ENCODE data around the gene ASGR1. TPM values are rescaled to one million over a fixed set of nuclear protein-coding genes. Genes with fewer than 3 reads are reported as not detected.

Gene ASGR1
- total RNA-seq, result 1 to 10 TPM in 1 of 2 experiments, under 1 TPM in 1; 0.63 to 1.3 TPM

- Mint-ChIP-seq H3K4me1 (ENCODE audit: low read depth) (peaks cover 12% of the 10 kb centered on the region), H3K4me3 (no peak within 1 kb of the TSS), H3K27ac (no peak within 1 kb of the TSS), H3K9me3 (ENCODE audit: insufficient read depth) (no peaks in the 10 kb centered on the region), H3K36me3 (ENCODE audit: low read depth) (no peaks in the 10 kb centered on the region), H3K27me3 (ENCODE audit: low read depth) (peaks cover 14% of the 10 kb centered on the region)
- ChIA-PET POLR2A (interaction anchor here (0.6 kb wide), 1 partner anchor 125 kb away, joined by 5 read pairs; no protein-coding TSS in a partner anchor), CTCF (interaction anchor here (1.0 to 3.9 kb wide), 4 partner anchors 9 to 175 kb away, joined by 3 to 59 read pairs (median 20); no protein-coding TSS in a partner anchor)
- DNase-seq (no peak), ATAC-seq (no peak)
Observed at GRCh38 chr17:7179317-7180254, at the start of gene ASGR1. ASGR1 (minus strand) TSS chr17:7179370; CDS start chr17:7178563, 807 bp downstream.

DNA sequence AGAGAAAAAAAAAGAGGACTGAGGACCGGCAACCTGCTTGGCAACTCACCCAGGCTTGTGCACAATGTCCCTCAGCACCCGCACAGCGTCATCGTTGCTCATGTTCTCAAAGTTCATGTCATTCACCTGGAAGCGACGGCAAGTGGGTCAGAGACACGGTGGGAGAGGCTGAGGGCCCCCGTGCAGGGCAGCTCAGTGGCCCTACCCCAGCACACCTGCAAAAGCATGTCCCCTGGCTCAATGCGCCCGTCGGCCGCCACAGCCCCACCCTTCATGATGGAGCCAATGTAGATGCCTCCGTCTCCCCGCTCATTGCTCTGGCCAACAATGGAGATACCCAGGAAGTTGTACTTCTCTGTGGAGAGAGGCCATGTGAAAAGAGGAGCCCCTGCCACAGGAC lies 49.8 kb upstream of the ASGR1 start:
- CTCF ChIA-PET, result interaction anchor here (0.9 kb wide), 1 partner anchor 8 kb away, joined by 4 read pairs; no protein-coding TSS in a partner anchor
- POLR2A ChIA-PET, result no interaction called here
- Mint-ChIP-seq H3K36me3 (ENCODE audit: low read depth) (peaks cover 42% of the 10 kb centered on the region), H3K4me1 (ENCODE audit: low read depth) (peaks cover 19% of the 10 kb centered on the region), H3K4me3 (no peak overlapping the region), H3K27me3 (ENCODE audit: low read depth) (no peaks in the 10 kb centered on the region), H3K9me3 (ENCODE audit: insufficient read depth) (no peaks in the 10 kb centered on the region), H3K27ac (no peak overlapping the region)
- DNase-seq, result no peak
- ATAC-seq, result no peak

DNA sequence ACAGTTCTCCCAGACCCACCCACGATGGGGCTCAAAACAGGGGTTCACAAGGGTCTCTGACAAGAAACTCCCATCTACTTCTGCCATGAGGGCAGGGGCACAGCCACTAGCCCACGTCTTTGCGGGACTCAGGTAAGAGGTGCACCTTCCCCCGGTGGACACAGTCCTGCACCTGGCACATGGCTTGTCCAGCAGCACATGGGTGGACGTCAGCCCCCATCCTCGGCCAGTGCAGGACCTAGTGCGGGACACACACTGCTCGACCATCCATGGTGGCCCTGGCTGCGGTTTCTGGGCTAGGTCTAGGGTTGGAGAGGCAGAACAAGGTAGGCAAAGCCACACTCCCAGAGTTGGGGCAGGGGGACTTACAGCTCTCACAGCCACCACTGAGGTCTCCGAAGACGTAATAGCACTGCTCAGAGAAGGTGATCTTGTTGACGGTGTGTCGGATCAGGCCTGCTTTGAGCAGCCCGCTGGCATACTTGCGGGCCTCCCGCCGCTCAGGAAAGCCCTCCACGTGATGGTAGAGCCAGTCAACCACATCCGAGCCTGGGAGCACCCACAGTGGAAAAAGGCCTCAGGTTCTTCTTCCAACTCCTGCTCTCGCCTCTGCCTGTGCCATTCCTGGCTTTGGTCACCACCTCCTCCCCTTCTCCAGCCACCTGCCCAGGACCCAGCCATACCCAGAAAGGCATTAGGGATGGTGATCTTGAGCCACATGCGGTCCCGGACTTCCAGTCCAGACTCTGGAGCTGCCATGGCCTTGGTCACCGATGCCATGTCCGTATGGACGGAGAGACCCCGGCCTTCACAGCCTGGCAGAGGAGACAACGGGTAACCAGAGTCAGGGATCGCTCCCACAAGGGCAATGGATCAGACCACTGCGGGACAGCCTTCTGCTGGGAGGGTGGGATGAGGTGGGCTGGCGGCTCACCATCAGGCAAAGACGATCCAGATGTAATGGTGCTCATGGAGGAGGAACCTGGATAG lies 47.8 kb upstream of the ASGR1 start:
- Mint-ChIP-seq H3K27ac (no peak overlapping the region), H3K9me3 (ENCODE audit: insufficient read depth) (no peaks in the 10 kb centered on the region), H3K27me3 (ENCODE audit: low read depth) (no peaks in the 10 kb centered on the region), H3K4me1 (ENCODE audit: low read depth) (peaks cover 4% of the 10 kb centered on the region), H3K36me3 (ENCODE audit: low read depth) (peaks cover 44% of the 10 kb centered on the region), H3K4me3 (no peak overlapping the region)
- CTCF ChIA-PET, result no interaction called here
- DNase-seq (no peak), ATAC-seq (no peak)
- POLR2A ChIA-PET, result no interaction called here

DNA sequence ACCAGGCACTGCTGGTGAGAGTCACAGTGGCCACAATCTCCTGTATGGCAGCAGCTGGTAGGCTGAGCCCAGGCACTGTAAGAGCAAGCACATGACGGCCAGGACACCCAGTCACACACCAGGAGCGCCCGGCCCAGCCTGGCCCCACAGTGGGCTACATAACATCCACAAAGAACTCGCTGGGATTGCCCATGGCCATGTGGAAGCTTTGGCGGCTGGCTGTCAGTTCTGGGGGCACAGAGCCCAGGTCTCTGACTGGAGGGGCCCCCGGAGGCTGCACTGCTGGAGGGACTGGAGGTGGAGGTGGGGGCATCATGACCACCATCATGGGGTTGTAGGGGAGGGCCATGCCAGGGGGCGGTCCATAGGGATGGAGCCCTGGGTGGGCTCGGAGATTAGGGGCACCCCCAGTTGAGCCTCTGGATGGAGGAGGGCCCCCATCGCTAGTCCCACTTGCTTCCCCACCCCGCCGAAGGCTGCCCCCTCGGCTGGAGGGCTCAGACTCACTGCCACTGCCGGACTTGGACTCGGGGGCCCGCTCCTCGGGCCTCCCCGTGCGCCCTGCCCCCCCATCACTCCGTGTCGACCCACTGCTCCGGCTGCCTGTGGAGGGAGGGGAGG lies 46.7 kb upstream of the ASGR1 start:
- no peak overlapping the region for H3K4me3 Mint-ChIP-seq
- ATAC-seq (no peak), DNase-seq (no peak)
- peaks cover 52% of the 10 kb centered on the region for H3K36me3 Mint-ChIP-seq (ENCODE audit: low read depth)
- ChIA-PET CTCF (no interaction called here), POLR2A (no interaction called here)
- H3K27me3 Mint-ChIP-seq (ENCODE audit: low read depth), result no peaks in the 10 kb centered on the region
- H3K9me3 Mint-ChIP-seq (ENCODE audit: insufficient read depth), result no peaks in the 10 kb centered on the region
- H3K27ac Mint-ChIP-seq, result no peak overlapping the region
- peaks cover 11% of the 10 kb centered on the region for H3K4me1 Mint-ChIP-seq (ENCODE audit: low read depth)

GRCh38 chr17:7224661-7225111 lies 45.5 kb upstream of the ASGR1 start:
- no peak for ATAC-seq
- no peak for DNase-seq
- Mint-ChIP-seq H3K27ac (no peak overlapping the region), H3K4me1 (ENCODE audit: low read depth) (peaks cover 16% of the 10 kb centered on the region), H3K9me3 (ENCODE audit: insufficient read depth) (no peaks in the 10 kb centered on the region), H3K36me3 (ENCODE audit: low read depth) (peaks cover 52% of the 10 kb centered on the region), H3K27me3 (ENCODE audit: low read depth) (no peaks in the 10 kb centered on the region), H3K4me3 (no peak overlapping the region)
- CTCF ChIA-PET, result no interaction called here
- POLR2A ChIA-PET, result interaction anchor here (5.4 kb wide), 1 partner anchor 14 kb away, joined by 35 read pairs; the partner anchor contains the start of gene PHF23

DNA sequence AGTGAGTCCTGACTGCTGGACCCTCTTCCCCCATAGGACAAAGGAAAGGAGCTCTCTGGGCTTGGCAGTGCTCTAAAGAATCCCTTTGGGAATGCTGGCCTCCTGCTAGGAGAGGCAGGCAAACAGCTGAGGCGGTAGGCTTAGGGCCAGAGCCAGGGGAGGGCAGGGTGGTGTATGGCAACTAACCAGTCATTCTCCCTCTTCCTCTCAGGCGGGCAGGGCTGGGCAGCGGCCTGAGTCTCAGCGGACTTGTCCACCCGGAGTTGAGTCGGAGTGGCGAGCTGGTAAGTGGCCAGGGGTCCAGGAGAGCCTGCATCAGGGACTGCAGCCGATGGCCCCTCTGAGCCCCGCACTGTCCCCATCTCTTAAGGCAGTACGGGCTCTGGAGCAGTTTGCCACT lies 44.9 kb upstream of the ASGR1 start:
- CTCF ChIA-PET, result no interaction called here
- peaks cover 46% of the 10 kb centered on the region for H3K36me3 Mint-ChIP-seq (ENCODE audit: low read depth)
- POLR2A ChIA-PET, result interaction anchor here (1.5 to 5.4 kb wide), 2 partner anchors 14 to 19 kb away, joined by 4 to 35 read pairs; partner anchors contain the start of genes GABARAP and PHF23

DNA sequence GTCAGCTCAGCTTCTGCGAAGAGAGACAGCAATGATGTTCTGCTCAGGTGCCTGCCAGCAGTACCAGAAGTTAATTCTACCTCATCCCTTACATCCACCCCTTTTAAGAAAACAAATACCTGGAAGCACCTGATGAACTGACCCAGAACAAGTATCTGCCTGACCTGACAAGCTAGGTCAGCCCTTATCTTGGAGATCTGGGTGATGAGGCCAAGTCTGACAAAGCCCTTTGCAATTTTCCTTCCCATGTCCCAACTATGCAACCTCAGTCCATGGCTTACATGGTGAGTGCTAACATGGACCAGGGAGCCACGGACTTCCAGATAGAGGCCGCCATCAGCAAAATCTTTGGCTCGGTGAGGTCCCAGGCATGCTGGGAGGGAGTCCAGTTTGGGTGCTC lies 44.2 kb upstream of the ASGR1 start:
- Mint-ChIP-seq H3K27me3 (ENCODE audit: low read depth) (no peaks in the 10 kb centered on the region), H3K27ac (no peak overlapping the region), H3K36me3 (ENCODE audit: low read depth) (peaks cover 44% of the 10 kb centered on the region), H3K9me3 (ENCODE audit: insufficient read depth) (no peaks in the 10 kb centered on the region), H3K4me1 (ENCODE audit: low read depth) (peaks cover 29% of the 10 kb centered on the region), H3K4me3 (no peak overlapping the region)
- CTCF ChIA-PET, result interaction anchor here (4.5 kb wide), 1 partner anchor 73 kb away, joined by 37 read pairs; no protein-coding TSS in a partner anchor
- POLR2A ChIA-PET, result interaction anchor here (1.5 to 5.4 kb wide), 2 partner anchors 15 to 19 kb away, joined by 4 to 35 read pairs; partner anchors contain the start of genes GABARAP and PHF23
- no peak for ATAC-seq
- DNase-seq, result no peak

More for the DNA sequence above, 44.9 kb upstream of the ASGR1 start:
- ATAC-seq (no peak), DNase-seq (no peak)
- Mint-ChIP-seq H3K4me1 (ENCODE audit: low read depth) (peaks cover 22% of the 10 kb centered on the region), H3K4me3 (no peak overlapping the region), H3K27me3 (ENCODE audit: low read depth) (no peaks in the 10 kb centered on the region), H3K27ac (no peak overlapping the region), H3K9me3 (ENCODE audit: insufficient read depth) (no peaks in the 10 kb centered on the region)

- peaks cover 33% of the 10 kb centered on the region for H3K4me1 Mint-ChIP-seq (ENCODE audit: low read depth)
- DNase-seq (no peak), ATAC-seq (no peak)
- POLR2A ChIA-PET, result interaction anchor here (1.5 to 5.4 kb wide), 2 partner anchors 15 to 20 kb away, joined by 4 to 35 read pairs; partner anchors contain the start of genes GABARAP and PHF23
- H3K36me3 Mint-ChIP-seq (ENCODE audit: low read depth), result peaks cover 40% of the 10 kb centered on the region
- H3K27ac Mint-ChIP-seq, result no peak overlapping the region
- H3K9me3 Mint-ChIP-seq (ENCODE audit: insufficient read depth), result no peaks in the 10 kb centered on the region
- CTCF ChIA-PET, result interaction anchor here (4.5 kb wide), 1 partner anchor 73 kb away, joined by 37 read pairs; no protein-coding TSS in a partner anchor
- no peaks in the 10 kb centered on the region for H3K27me3 Mint-ChIP-seq (ENCODE audit: low read depth)
- H3K4me3 Mint-ChIP-seq, result no peak overlapping the region
Observed at GRCh38 chr17:7222972-7223292, 43.8 kb upstream of the ASGR1 start.

GRCh38 chr17:7222093-7222971 lies 43.2 kb upstream of the ASGR1 start:
- Mint-ChIP-seq H3K9me3 (ENCODE audit: insufficient read depth) (no peaks in the 10 kb centered on the region), H3K4me3 (no peak overlapping the region), H3K27ac (peak overlapping the region; percentile 46), H3K36me3 (ENCODE audit: low read depth) (peaks cover 37% of the 10 kb centered on the region), H3K27me3 (ENCODE audit: low read depth) (no peaks in the 10 kb centered on the region), H3K4me1 (ENCODE audit: low read depth) (peaks cover 38% of the 10 kb centered on the region)
- ChIA-PET CTCF (interaction anchor here (1.2 to 4.5 kb wide), 4 partner anchors 12 to 74 kb away, joined by 5 to 37 read pairs (median 30); partner anchors contain the start of genes DVL2 and PHF23), POLR2A (interaction anchor here (5.4 kb wide), 1 partner anchor 16 kb away, joined by 35 read pairs; the partner anchor contains the start of gene PHF23)
- DNase-seq (no peak), ATAC-seq (no peak)
